ENCODE results near the gene SLC38A3. TPM values are rescaled to one million over a fixed set of nuclear protein-coding genes. Genes with fewer than 3 reads are reported as not detected.

Gene SLC38A3
- total and polyA plus RNA-seq, 2 experiments from 2014 or later = 0.28 to 1.3 TPM

- TF ChIP-seq, protein P1, sequence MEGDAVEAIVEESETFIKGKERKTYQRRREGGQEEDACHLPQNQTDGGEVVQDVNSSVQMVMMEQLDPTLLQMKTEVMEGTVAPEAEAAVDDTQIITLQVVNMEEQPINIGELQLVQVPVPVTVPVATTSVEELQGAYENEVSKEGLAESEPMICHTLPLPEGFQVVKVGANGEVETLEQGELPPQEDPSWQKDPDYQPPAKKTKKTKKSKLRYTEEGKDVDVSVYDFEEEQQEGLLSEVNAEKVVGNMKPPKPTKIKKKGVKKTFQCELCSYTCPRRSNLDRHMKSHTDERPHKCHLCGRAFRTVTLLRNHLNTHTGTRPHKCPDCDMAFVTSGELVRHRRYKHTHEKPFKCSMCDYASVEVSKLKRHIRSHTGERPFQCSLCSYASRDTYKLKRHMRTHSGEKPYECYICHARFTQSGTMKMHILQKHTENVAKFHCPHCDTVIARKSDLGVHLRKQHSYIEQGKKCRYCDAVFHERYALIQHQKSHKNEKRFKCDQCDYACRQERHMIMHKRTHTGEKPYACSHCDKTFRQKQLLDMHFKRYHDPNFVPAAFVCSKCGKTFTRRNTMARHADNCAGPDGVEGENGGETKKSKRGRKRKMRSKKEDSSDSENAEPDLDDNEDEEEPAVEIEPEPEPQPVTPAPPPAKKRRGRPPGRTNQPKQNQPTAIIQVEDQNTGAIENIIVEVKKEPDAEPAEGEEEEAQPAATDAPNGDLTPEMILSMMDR (conservative IDR thresholded peaks at IDR 0.05; ENCODE audit: low read depth in 2 of 2) = no peak
Observed at GRCh38 chr3:50245251-50245745, 40.2 kb downstream of the SLC38A3 start (continued).

DNA sequence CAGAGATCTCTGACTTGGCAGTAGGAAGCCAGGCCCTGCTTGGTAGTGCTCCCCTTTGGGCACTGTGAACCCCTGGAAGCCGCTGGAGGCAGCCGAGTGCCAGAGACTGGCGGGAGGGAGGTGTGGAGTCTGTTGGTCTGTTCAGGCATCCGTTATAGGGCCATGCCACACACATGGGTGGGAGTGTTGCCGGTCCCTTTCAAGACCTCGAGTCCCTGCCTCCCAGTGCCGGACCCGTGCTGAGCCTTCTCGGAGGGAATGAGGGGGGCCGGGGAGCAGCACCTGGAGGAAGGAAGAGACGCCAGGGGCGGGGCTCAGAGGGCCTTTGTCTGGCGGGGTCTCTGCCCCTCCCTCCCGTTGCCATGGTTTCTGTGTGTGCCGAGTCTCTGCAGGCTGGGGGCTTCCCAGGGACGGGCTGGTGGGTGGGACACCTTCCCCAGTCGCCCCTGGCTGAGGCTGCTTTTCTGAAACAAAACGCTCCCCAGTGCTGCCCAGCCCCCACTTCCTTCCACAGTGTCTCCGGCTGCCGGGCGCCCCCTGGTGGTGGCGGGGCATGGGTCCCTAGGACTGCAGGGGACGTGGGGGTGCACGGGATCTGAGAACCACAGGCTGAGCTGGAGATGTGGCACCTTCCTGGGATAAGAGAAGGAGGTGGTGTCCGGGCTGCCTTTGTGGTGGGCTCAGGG is 40.9 kb downstream of the SLC38A3 start:
- peaks cover 20% of the 10 kb centered on the region for H3K27me3 Mint-ChIP-seq (ENCODE audit: insufficient read depth, low read depth, poor library complexity)
- Histone ChIP-seq H3K4me2 (peak overlapping the region; percentile 72), H3K27ac (ENCODE audit: low read depth) (peak overlapping the region; percentile 92), H3F3A (replicated peaks; ENCODE audit: low read depth) (peaks cover 11% of the 10 kb centered on the region; the same call in 1 of the 2 replicates), H2AFZ (no peak overlapping the region), H3K79me2 (replicated peaks; ENCODE audit: insufficient read depth) (peaks cover 86% of the 10 kb centered on the region), H3K27me3 (ENCODE audit: insufficient read depth) (no peaks in the 10 kb centered on the region), H3K9me2 (ENCODE audit: insufficient read depth) (no peaks in the 10 kb centered on the region), H3K4me1 (ENCODE audit: insufficient read depth) (peaks cover 48% of the 10 kb centered on the region), H4K20me1 (replicated peaks; ENCODE audit: insufficient read depth) (peaks cover 49% of the 10 kb centered on the region), H3K36me3 (ENCODE audit: insufficient read depth) (no peaks in the 10 kb centered on the region), H3K4me3 (peak overlapping the region; percentile 35; the same call in 1 of the 2 replicates)
- peak overlapping the region; percentile 94 for H3K27ac Mint-ChIP-seq
- H3K4me3 Mint-ChIP-seq = peak overlapping the region; percentile 39
- DNase-seq (ENCODE audit: low spot score) (peak; percentile 98), ATAC-seq (peak; percentile 77)
- no peaks in the 10 kb centered on the region for H3K9me3 Mint-ChIP-seq
- H3K36me3 Mint-ChIP-seq (ENCODE audit: low read depth) = peaks cover 15% of the 10 kb centered on the region
- H3K4me1 Mint-ChIP-seq = peaks cover 66% of the 10 kb centered on the region
- no peak for TF ChIP-seq ZNF114 (CRISPR knock-in tag; IDR thresholded peaks at IDR 0.05)
- TF ChIP-seq, protein P1 (conservative IDR thresholded peaks at IDR 0.05; ENCODE audit: low read depth in 2 of 2) = peak; percentile 92 to 97
- no peak for TF ChIP-seq EZH2 (IDR thresholded peaks at IDR 0.05; ENCODE audit: low read depth, unreplicated experiment)
- no peak for TF ChIP-seq JUNB (IDR thresholded peaks at IDR 0.05; ENCODE audit: unreplicated experiment)
- TF ChIP-seq REST (IDR thresholded peaks at IDR 0.05; ENCODE audit: unreplicated experiment) = no peak
- TF ChIP-seq, protein P2, sequence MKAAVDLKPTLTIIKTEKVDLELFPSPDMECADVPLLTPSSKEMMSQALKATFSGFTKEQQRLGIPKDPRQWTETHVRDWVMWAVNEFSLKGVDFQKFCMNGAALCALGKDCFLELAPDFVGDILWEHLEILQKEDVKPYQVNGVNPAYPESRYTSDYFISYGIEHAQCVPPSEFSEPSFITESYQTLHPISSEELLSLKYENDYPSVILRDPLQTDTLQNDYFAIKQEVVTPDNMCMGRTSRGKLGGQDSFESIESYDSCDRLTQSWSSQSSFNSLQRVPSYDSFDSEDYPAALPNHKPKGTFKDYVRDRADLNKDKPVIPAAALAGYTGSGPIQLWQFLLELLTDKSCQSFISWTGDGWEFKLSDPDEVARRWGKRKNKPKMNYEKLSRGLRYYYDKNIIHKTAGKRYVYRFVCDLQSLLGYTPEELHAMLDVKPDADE (IDR thresholded peaks at IDR 0.05) = peak; percentile 68
- no peak for TF ChIP-seq NANOG (IDR thresholded peaks at IDR 0.05; ENCODE audit: borderline replicate concordance)
- TF ChIP-seq CREB1 (CRISPR knock-in tag; IDR thresholded peaks at IDR 0.05; ENCODE audit: low read depth) = peak; percentile 66
- no peak; the same call in 1 of the 2 replicates for TF ChIP-seq POLR2AphosphoS5 (IDR thresholded peaks at IDR 0.05; ENCODE audit: low read depth)

All from GM23338 (cell line).